Ishikawa (cell line): Measurements from ENCODE around the gene WDR70.

Source experiments
- CEBPB ChIP-seq: IDR thresholded peaks from 2 replicates; pipeline ENCODE4 v1.6.1; 2012
- CREB1 ChIP-seq: IDR thresholded peaks from 2 replicates; pipeline ENCODE4 v1.6.1; 2012; ENCODE audit warnings: low read depth
- EGR1 ChIP-seq: IDR thresholded peaks from 2 replicates; pipeline ENCODE4 v1.6.1; 2012
- EP300 ChIP-seq: IDR thresholded peaks from 2 replicates; pipeline ENCODE4 v1.6.1; 2012; ENCODE audit warnings: borderline replicate concordance
- FOXM1 ChIP-seq: IDR thresholded peaks from 2 replicates; pipeline ENCODE4 v1.6.1; 2012; ENCODE audit warnings: low read depth, borderline replicate concordance
- MAX ChIP-seq: IDR thresholded peaks from 2 replicates; pipeline ENCODE4 v1.6.1; 2012
- NFIC ChIP-seq: IDR thresholded peaks from 2 replicates; pipeline ENCODE4 v1.6.1; 2012
- RAD21 ChIP-seq: IDR thresholded peaks from 2 replicates; pipeline ENCODE4 v1.6.1; 2012; ENCODE audit warnings: low read depth
- REST ChIP-seq: IDR thresholded peaks from 2 replicates; pipeline ENCODE4 v1.6.1; 2012; ENCODE audit warnings: low read depth, mild to moderate bottlenecking
- TAF1 ChIP-seq: IDR thresholded peaks from 2 replicates; pipeline ENCODE4 v1.6.1; 2012; ENCODE audit warnings: low read depth, mild to moderate bottlenecking
- TCF12 ChIP-seq: IDR thresholded peaks from 2 replicates; pipeline ENCODE4 v1.6.1; 2012; ENCODE audit warnings: low read depth
- TEAD4 ChIP-seq: IDR thresholded peaks from 2 replicates; pipeline ENCODE4 v1.6.1; 2012
- USF1 ChIP-seq: IDR thresholded peaks from 2 replicates; pipeline ENCODE4 v1.6.1; 2012
- YY1 ChIP-seq: IDR thresholded peaks from 2 replicates; pipeline ENCODE4 v1.6.1; 2012; ENCODE audit warnings: low read depth
- ZBTB7A ChIP-seq: IDR thresholded peaks from 2 replicates; pipeline ENCODE4 v1.6.1; 2012; ENCODE audit warnings: low read depth

Gene WDR70

GRCh38 chr5:37437711-37438110, 58.6 kb downstream of the WDR70 start:
- TF ChIP-seq EGR1 (no peak), CREB1 (no peak), YY1 (no peak), EP300 (no peak), MAX (no peak), RAD21 (no peak), FOXM1 (no peak), TAF1 (no peak), TCF12 (no peak), USF1 (no peak), TEAD4 (no peak), NFIC (no peak), REST (no peak), CEBPB (no peak), ZBTB7A (no peak)

- TF ChIP-seq CREB1 (no peak), TEAD4 (no peak), CEBPB (no peak), YY1 (no peak), NFIC (no peak), EP300 (no peak), MAX (no peak), REST (no peak), ZBTB7A (no peak), EGR1 (no peak)
Measured at GRCh38 chr5:37448941-37449340, 69.8 kb downstream of the WDR70 start.

- TF ChIP-seq YY1 (no peak), EGR1 (no peak), NFIC (no peak), REST (no peak), RAD21 (no peak), CREB1 (no peak), EP300 (no peak), TEAD4 (no peak), MAX (no peak), FOXM1 (no peak), TCF12 (no peak), TAF1 (no peak), CEBPB (no peak), ZBTB7A (no peak), USF1 (no peak)
Measured at GRCh38 chr5:37471666-37472197, 92.6 kb downstream of the WDR70 start.

GRCh38 chr5:37477426-37477825, 98.3 kb downstream of the WDR70 start:
- TF ChIP-seq EGR1 (no peak), TAF1 (no peak), RAD21 (no peak)
